Uterus (tissue), 4 donors: Measurements from ENCODE around the gene SLC26A6. TPM values are rescaled to one million over a fixed set of nuclear protein-coding genes. Genes with fewer than 3 reads are reported as not detected.
A peak's percentile ranks its signal among the peaks of the same experiment; 100 is the strongest.

Source experiments
- DNase-seq, 2 donors: peaks; one replicate each; pipeline ENCODE4 v3.0.0-alpha.2; 2019 to 2020
- H3K27ac ChIP-seq, 2 donors: fragments of 200-600 bp; sonication (generic); 1 replicate in 1 of 2; 2 replicates in 1 of 2; pipeline ENCODE4 v1.5.1; 2016 to 2018
- H3K27me3 ChIP-seq, 2 donors: fragments of 200-600 bp; sonication (generic); one replicate each; pipeline ENCODE4 v1.5.1; 2018 to 2019; ENCODE audit warnings: control low read depth in 1 of 2
- H3K36me3 ChIP-seq, 2 donors: fragments of 200-600 bp; sonication (generic); one replicate each; pipeline ENCODE4 v1.5.1; 2019; ENCODE audit warnings: control low read depth in 1 of 2
- H3K4me1 ChIP-seq, 2 donors: fragments of 200-600 bp; sonication (generic); one replicate each; pipeline ENCODE4 v1.5.1; 2018 to 2019; ENCODE audit warnings: control low read depth in 1 of 2
- H3K4me3 ChIP-seq, 2 donors: fragments of 200-600 bp; sonication (generic); 1 replicate in 1 of 2; 2 replicates in 1 of 2; pipeline ENCODE4 v1.5.1; 2018 to 2019; ENCODE audit warnings: mild to moderate bottlenecking in 1 of 2
- H3K9me3 ChIP-seq, 2 donors: fragments of 200-600 bp; sonication (generic); one replicate each; pipeline ENCODE4 v1.5.1; 2019; ENCODE audit warnings: control low read depth in 1 of 2
- CTCF ChIP-seq, 4 experiments: fragments of 200-600 bp in 2 of 4; fragments of 450-650 bp in 2 of 4; sonication (generic) in 2 of 4; IDR thresholded peaks; one replicate each; pipeline ENCODE4 v1.5.1; 2016 to 2019; ENCODE audit warnings: antibody characterized with exemption in 4 of 4, mild to moderate bottlenecking in 2 of 4, moderate library complexity in 1 of 4
- POLR2A ChIP-seq, 2 donors: fragments of 450-650 bp; IDR thresholded peaks; one replicate each; pipeline ENCODE4 v1.6.1; 2016; ENCODE audit warnings: antibody characterized with exemption in 2 of 2, mild to moderate bottlenecking in 1 of 2, moderate library complexity in 1 of 2
- intact Hi-C: fragments of 100-400 bp; cut with DNase I; formaldehyde crosslinking; loops from one replicate; pipeline ENCODE4 v1.15.1; 2023; ENCODE audit warnings: low total_unique reads
- total RNA-seq, 4 donors: library from RNA; depleted of rRNA in 3 of 4; stranded (reverse); fragments of >200 nt in 3 of 4; gene quantifications; one replicate each; pipeline versions ENCODE4 v1.1.0 to v1.2.4, GENCODE V29; 2014 to 2023
- donor health status: DM: yes; HTN: yes; CAD: no.

Gene SLC26A6
- total RNA-seq, 4 donors from 2014 or later: 0.59 to 98.1 (median 15.2) TPM

- peaks cover 0 to 12% of the 10 kb centered on the region in 2 donors for H3K4me1 ChIP-seq
- DNase-seq: no peak
- no peak overlapping the region for H3K27ac ChIP-seq
- no peaks in the 10 kb centered on the region for H3K36me3 ChIP-seq
- H3K27me3 ChIP-seq: peaks cover 0 to 5% of the 10 kb centered on the region in 2 donors
- intact Hi-C loops: no loop called here
- no peak overlapping the region for H3K4me3 ChIP-seq
- H3K9me3 ChIP-seq: no peaks in the 10 kb centered on the region
- no peak for TF ChIP-seq CTCF (IDR thresholded peaks at IDR 0.05)
- no peak for TF ChIP-seq POLR2A (IDR thresholded peaks at IDR 0.05)
These were observed 25.6 kb upstream of the SLC26A6 start for GRCh38 chr3:48660800-48661400.

GRCh38 chr3:48656841-48657281 is 21.6 kb upstream of the SLC26A6 start:
- Histone ChIP-seq H3K36me3 (no peaks in the 10 kb centered on the region), H3K4me1 (peaks cover 0 to 10% of the 10 kb centered on the region in 2 donors), H3K4me3 (peak overlapping the region; percentile 26 to 40), H3K9me3 (no peaks in the 10 kb centered on the region), H3K27me3 (peaks cover 0 to under 1% of the 10 kb centered on the region in 2 donors), H3K27ac (peak overlapping the region in 1 of 2 donors; percentile 64)
- intact Hi-C loops: no loop called here
- DNase-seq: no peak
- TF ChIP-seq CTCF (IDR thresholded peaks at IDR 0.05): no peak
- TF ChIP-seq POLR2A (IDR thresholded peaks at IDR 0.05): no peak

- Histone ChIP-seq H3K9me3 (no peaks in the 10 kb centered on the region), H3K27me3 (no peaks in the 10 kb centered on the region), H3K27ac (peak overlapping the region; percentile 3 to 64), H3K4me1 (peaks cover 0 to 4% of the 10 kb centered on the region in 2 donors), H3K36me3 (no peaks in the 10 kb centered on the region), H3K4me3 (peak overlapping the region; percentile 26 to 40)
- TF ChIP-seq CTCF (IDR thresholded peaks at IDR 0.05) (peak; percentile 41 to 84 (median 67)), POLR2A (IDR thresholded peaks at IDR 0.05) (peak in 1 of 2 donors; percentile 32)
- intact Hi-C loops: no loop called here
- peak; percentile 79 to 80 for DNase-seq
These were observed 21.0 kb upstream of the SLC26A6 start for GRCh38 chr3:48656061-48656840.

- intact Hi-C loops: no loop called here
- H3K27ac ChIP-seq: peak overlapping the region; percentile 3 to 64
- no peak for TF ChIP-seq POLR2A (IDR thresholded peaks at IDR 0.05)
- TF ChIP-seq CTCF (IDR thresholded peaks at IDR 0.05): no peak
- H3K36me3 ChIP-seq: no peaks in the 10 kb centered on the region
- peak overlapping the region; percentile 26 to 40 for H3K4me3 ChIP-seq
- no peak for DNase-seq
- no peaks in the 10 kb centered on the region for H3K4me1 ChIP-seq
- H3K27me3 ChIP-seq: no peaks in the 10 kb centered on the region
- no peaks in the 10 kb centered on the region for H3K9me3 ChIP-seq
These were observed 20.3 kb upstream of the SLC26A6 start for GRCh38 chr3:48655606-48656005.

- Histone ChIP-seq H3K9me3 (no peaks in the 10 kb centered on the region), H3K27ac (no peak overlapping the region), H3K27me3 (no peaks in the 10 kb centered on the region), H3K4me1 (no peaks in the 10 kb centered on the region), H3K36me3 (no peaks in the 10 kb centered on the region), H3K4me3 (no peak overlapping the region)
- no peak for TF ChIP-seq POLR2A (IDR thresholded peaks at IDR 0.05)
- TF ChIP-seq CTCF (IDR thresholded peaks at IDR 0.05): no peak
- no peak for DNase-seq
- intact Hi-C loops: no loop called here
These were observed 19.8 kb upstream of the SLC26A6 start for GRCh38 chr3:48655063-48655462.
